Measurements from ENCODE around the gene ARRDC4.

DNA sequence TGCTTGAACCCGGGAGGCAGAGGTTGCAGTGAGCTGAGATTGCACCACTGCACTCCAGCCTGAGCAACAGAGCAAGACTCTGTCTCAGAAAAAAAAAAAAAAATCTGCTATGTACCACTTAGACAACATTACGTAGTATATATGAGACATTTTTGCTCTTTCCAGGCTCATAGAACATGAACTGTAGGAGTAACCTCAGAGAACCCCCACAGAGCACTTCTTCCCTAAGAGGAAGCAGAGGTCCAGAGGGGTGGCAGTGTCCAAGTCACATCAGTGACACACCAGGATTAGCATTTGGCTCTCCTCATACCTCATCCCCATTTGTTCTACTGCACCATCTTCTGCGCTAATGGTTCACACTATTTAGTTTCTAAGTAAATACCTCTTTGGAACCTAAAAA is 33.7 kb downstream of the ARRDC4 start:
- TF ChIP-seq, protein P1, sequence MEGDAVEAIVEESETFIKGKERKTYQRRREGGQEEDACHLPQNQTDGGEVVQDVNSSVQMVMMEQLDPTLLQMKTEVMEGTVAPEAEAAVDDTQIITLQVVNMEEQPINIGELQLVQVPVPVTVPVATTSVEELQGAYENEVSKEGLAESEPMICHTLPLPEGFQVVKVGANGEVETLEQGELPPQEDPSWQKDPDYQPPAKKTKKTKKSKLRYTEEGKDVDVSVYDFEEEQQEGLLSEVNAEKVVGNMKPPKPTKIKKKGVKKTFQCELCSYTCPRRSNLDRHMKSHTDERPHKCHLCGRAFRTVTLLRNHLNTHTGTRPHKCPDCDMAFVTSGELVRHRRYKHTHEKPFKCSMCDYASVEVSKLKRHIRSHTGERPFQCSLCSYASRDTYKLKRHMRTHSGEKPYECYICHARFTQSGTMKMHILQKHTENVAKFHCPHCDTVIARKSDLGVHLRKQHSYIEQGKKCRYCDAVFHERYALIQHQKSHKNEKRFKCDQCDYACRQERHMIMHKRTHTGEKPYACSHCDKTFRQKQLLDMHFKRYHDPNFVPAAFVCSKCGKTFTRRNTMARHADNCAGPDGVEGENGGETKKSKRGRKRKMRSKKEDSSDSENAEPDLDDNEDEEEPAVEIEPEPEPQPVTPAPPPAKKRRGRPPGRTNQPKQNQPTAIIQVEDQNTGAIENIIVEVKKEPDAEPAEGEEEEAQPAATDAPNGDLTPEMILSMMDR (conservative IDR thresholded peaks at IDR 0.05 in 1 of 2, IDR thresholded peaks at IDR 0.05 in 1 of 2; ENCODE audit: extremely low read depth in 1 of 2, insufficient read depth in 1 of 2, low read depth in 1 of 2, low read length in 2 of 2), result no peak
- no peak for TF ChIP-seq EZH2 (IDR thresholded peaks at IDR 0.05; ENCODE audit: borderline replicate concordance, low read length)
